Activated CD4-positive, alpha-beta T cell treated with anti-CD3 and anti-CD28 coated beads for 36 hours (primary cell): ENCODE results near the gene HMGN3. TPM values are rescaled to one million over a fixed set of nuclear protein-coding genes. Genes with fewer than 3 reads are reported as not detected.
A peak's percentile ranks its signal among the peaks of the same experiment; 100 is the strongest.
"Not testable (repeated sequence)": the region's sequence is repeated elsewhere in the genome, so short reads cannot be mapped to it uniquely, and the experiment has no call there.

Experiments
- ATAC-seq: fragments of 200-7000 bp; cut with Tn5 transposase; one replicate; pipeline ENCODE4 v1.10.0; 2021; ENCODE audit warnings: mild to moderate bottlenecking, moderate library complexity
- CTCF ChIA-PET: fragments of 350-600 bp; sonication (Branson Sonifier 250); formaldehyde crosslinking; loops from one replicate; lab custom pipeline; 2021; ENCODE audit warnings: antibody characterized with exemption; lab: Charles Lee
- POLR2A ChIA-PET: fragments of 350-600 bp; sonication (Branson Sonifier 250); formaldehyde crosslinking; loops from one replicate; lab custom pipeline; 2021; ENCODE audit warnings: antibody characterized with exemption, inconsistent platforms; lab: Charles Lee
- DNase-seq: peaks from one replicate; pipeline ENCODE4 v3.0.0-alpha.2; 2020
- H3K27ac Mint-ChIP-seq: one replicate; pipeline ENCODE4 v1.8.0; 2021; ENCODE audit warnings: mixed read lengths
- H3K27me3 Mint-ChIP-seq: one replicate; pipeline ENCODE4 v1.8.0; 2021; ENCODE audit warnings: mixed read lengths
- H3K36me3 Mint-ChIP-seq: one replicate; pipeline ENCODE4 v1.8.0; 2021; ENCODE audit warnings: low read depth, mixed read lengths
- H3K4me1 Mint-ChIP-seq: one replicate; pipeline ENCODE4 v1.8.0; 2021; ENCODE audit warnings: mixed read lengths
- H3K4me3 Mint-ChIP-seq: one replicate; pipeline ENCODE4 v1.8.0; 2021; ENCODE audit warnings: mild to moderate bottlenecking, moderate library complexity, mixed read lengths
- H3K9me3 Mint-ChIP-seq: one replicate; pipeline ENCODE4 v1.8.0; 2021; ENCODE audit warnings: low read depth, mixed read lengths
- intact Hi-C, 2 experiments: fragments of 100-400 bp; cut with DNase I in 1 of 2; cut with micrococcal nuclease in 1 of 2; formaldehyde crosslinking; loops; one replicate each; pipeline versions ENCODE4 v1.14.2 to v1.15.1; 2022 to 2024; cut with DNase I, micrococcal nuclease
- total RNA-seq, 2 experiments: library from RNA; stranded (reverse); gene quantifications; one replicate each; pipeline ENCODE4 v1.2.3, GENCODE V29; 2021

HMGN3 gene
- total RNA-seq, 2 experiments from 2014 or later = 44.6 to 48.7 TPM

DNA sequence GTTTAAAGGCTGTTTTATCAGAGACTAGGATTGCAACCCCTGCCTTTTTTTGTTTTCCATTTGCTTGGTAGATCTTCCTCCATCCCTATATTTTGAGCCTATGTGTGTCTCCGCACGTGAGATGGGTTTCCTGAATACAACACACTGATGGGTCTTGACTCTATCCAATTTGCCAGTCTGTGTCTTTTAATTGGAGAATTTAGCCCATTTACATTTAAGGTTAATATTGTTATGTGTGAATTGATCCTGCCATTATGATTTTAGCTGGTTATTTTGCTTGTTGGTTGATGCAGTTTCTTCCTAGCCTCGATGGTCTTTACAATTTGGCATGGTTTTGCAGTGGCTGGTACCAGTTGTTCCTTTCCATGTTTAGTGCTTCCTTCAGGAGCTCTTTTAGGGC is 20.6 kb upstream of the HMGN3 start:
- H3K4me3 Mint-ChIP-seq, ATAC-seq, H3K36me3 Mint-ChIP-seq, POLR2A ChIA-PET, H3K27ac Mint-ChIP-seq, intact Hi-C loops, H3K4me1 Mint-ChIP-seq, H3K27me3 Mint-ChIP-seq, CTCF ChIA-PET, DNase-seq: not testable (repeated sequence)
- peaks cover 14% of the 10 kb centered on the region for H3K9me3 Mint-ChIP-seq

DNA sequence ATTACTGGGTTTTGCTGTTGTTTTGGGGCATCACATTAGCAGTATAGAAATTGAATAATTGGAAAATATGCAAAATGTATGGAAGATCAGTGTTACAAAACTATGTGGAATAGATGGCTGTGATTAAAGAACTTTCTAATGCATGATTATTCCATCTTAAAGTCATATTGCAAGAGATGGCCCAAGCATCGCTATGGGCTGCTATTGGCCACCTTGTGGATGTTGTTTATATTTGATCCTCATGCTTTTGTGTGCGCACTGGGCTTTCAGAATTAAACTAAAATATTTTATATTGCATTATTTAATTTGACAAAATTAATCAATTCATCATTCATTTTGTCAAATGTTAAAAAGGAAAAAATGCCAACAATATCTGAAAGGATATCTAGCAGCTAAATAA is 16.1 kb upstream of the HMGN3 start:
- H3K4me3 Mint-ChIP-seq = no peak overlapping the region
- POLR2A ChIA-PET = no interaction called here
- H3K4me1 Mint-ChIP-seq = no peaks in the 10 kb centered on the region
- CTCF ChIA-PET = interaction anchor here (0.7 kb wide), 1 partner anchor 175 kb away, joined by 3 read pairs; no protein-coding TSS in a partner anchor
- H3K27ac Mint-ChIP-seq = no peak overlapping the region
- intact Hi-C loops = no loop called here
- ATAC-seq (no peak), DNase-seq (no peak)
- H3K9me3 Mint-ChIP-seq = peaks cover 2% of the 10 kb centered on the region
- H3K27me3 Mint-ChIP-seq = no peaks in the 10 kb centered on the region
- H3K36me3 Mint-ChIP-seq = no peaks in the 10 kb centered on the region

DNA sequence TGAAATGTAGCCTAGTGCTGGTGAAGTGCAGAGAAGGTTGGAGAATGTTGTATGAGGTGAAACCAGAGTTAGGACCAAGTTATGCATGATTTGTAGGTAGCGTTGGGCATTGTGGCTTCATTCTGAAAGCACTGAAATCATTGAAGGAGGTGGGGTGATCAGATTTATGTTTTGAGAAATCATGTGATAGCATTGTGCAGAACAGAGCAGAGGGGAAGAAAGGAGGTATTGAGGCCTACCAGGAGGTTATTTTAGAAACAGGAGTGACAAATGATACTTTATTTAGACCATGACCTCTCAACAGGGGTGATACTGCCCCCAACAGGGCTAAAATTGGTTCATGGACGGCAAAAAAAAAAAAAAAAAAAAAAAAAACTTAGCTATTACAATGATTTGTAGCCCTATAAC is 15.6 kb upstream of the HMGN3 start:
- CTCF ChIA-PET = no interaction called here
- no peak for ATAC-seq
- Mint-ChIP-seq H3K4me1 (no peaks in the 10 kb centered on the region), H3K27ac (no peak overlapping the region), H3K27me3 (peaks cover 3% of the 10 kb centered on the region), H3K36me3 (no peaks in the 10 kb centered on the region), H3K4me3 (no peak overlapping the region), H3K9me3 (peaks cover 2% of the 10 kb centered on the region)
- peak; percentile 12 for DNase-seq
- intact Hi-C loops = no loop called here
- POLR2A ChIA-PET = no interaction called here

DNA sequence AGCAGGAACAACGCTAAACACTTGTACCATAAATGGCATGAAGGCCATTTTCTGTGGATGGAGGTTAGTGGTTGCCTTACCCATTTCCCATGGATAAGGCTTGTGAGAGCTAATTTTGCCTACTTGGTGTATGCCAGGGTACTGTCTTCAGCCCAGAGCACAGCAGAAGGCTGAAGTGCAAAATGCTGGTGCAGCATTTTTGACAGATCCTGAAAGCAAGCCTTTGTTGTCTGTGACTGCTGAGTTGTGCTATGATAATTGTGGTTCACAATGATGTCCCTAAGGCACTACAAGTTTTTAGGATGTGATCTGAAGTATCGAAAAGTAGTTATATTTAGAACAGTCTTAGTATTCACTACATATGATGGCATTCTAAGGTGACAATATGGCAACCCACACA is 14.7 kb upstream of the HMGN3 start:
- no peak overlapping the region for H3K27ac Mint-ChIP-seq
- no peaks in the 10 kb centered on the region for H3K36me3 Mint-ChIP-seq
- POLR2A ChIA-PET = no interaction called here
- CTCF ChIA-PET = no interaction called here
- DNase-seq (no peak), ATAC-seq (no peak)
- H3K27me3 Mint-ChIP-seq = peaks cover 3% of the 10 kb centered on the region
- no peaks in the 10 kb centered on the region for H3K4me1 Mint-ChIP-seq
- no peaks in the 10 kb centered on the region for H3K9me3 Mint-ChIP-seq
- intact Hi-C loops = no loop called here
- H3K4me3 Mint-ChIP-seq = no peak overlapping the region

DNA sequence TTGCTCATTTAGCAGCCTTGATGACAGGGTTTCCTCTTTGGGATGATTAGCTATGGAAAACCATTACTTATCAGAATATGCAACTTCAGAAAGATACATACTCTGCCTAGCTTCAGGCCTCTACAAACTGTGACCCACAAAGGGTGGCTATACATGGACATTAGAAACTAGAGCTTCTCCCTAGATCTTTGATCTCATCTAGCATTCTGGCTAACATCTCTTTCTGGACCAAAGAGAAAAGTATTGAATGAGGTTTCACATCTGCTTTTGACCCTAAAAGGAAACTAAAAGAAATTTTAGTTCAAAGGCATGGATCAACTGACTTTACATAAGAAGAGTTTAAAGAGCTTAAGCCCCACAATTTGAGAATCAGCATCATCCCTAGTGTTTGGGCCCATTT is 12.4 kb upstream of the HMGN3 start:
- intact Hi-C loops = no loop called here
- no peak for ATAC-seq
- no peaks in the 10 kb centered on the region for H3K4me1 Mint-ChIP-seq
- CTCF ChIA-PET = interaction anchor here (0.7 kb wide), 1 partner anchor 11 kb away, joined by 3 read pairs; no protein-coding TSS in a partner anchor
- H3K36me3 Mint-ChIP-seq = no peaks in the 10 kb centered on the region
- peaks cover 3% of the 10 kb centered on the region for H3K27me3 Mint-ChIP-seq
- no peaks in the 10 kb centered on the region for H3K9me3 Mint-ChIP-seq
- POLR2A ChIA-PET = no interaction called here
- H3K4me3 Mint-ChIP-seq = no peak overlapping the region
- no peak for DNase-seq
- no peak overlapping the region for H3K27ac Mint-ChIP-seq

DNA sequence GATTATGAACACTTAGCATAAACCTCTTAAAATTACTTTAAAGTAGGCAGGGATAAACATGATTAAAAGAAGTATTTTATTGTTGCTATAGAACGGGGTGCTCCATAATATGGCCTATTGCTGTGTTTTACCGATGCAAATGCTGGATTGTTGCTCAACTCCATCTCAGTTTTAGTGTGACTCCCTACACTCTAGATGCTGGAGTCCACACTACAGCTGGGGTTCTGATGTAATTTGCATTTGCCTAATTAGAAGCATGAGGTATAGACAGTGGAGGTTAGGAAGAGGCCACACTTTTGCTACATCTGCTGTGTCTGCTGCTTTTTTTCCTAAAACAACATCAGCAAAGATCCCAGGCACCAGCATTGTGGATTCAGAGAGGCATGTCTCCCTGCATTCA is 6.7 kb upstream of the HMGN3 start:
- DNase-seq (no peak), ATAC-seq (no peak)
- intact Hi-C loops = no loop called here
- ChIA-PET CTCF (no interaction called here), POLR2A (no interaction called here)
- Mint-ChIP-seq H3K27me3 (peaks cover 5% of the 10 kb centered on the region), H3K4me1 (no peaks in the 10 kb centered on the region), H3K4me3 (no peak overlapping the region), H3K27ac (no peak overlapping the region), H3K36me3 (no peaks in the 10 kb centered on the region), H3K9me3 (no peaks in the 10 kb centered on the region)

DNA sequence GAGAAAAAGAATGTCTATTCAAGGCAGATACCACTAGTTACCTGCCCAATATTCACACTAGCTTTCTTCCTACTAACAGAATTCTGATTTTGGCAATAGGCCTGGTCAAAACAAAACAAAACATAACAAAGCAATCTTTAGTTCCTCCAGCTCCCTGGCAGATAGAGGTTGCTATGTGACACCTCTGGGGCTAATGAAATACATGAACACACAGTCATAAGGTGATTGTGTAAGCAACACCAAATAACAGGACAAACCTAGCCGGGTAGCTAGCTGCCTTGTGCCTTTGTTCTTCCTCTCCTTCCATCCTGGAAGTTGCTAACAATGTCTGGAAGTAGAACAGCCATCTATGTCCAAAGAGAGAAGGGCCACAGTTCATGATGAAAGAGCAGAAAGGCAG is 6.0 kb upstream of the HMGN3 start:
- ChIA-PET POLR2A (no interaction called here), CTCF (no interaction called here)
- peaks cover 5% of the 10 kb centered on the region for H3K27me3 Mint-ChIP-seq
- H3K9me3 Mint-ChIP-seq = no peaks in the 10 kb centered on the region
- no peak for DNase-seq
- H3K4me3 Mint-ChIP-seq = no peak overlapping the region
- no peak for ATAC-seq
- H3K4me1 Mint-ChIP-seq = peaks cover 2% of the 10 kb centered on the region
- H3K27ac Mint-ChIP-seq = no peak overlapping the region
- intact Hi-C loops = no loop called here
- H3K36me3 Mint-ChIP-seq = no peaks in the 10 kb centered on the region

DNA sequence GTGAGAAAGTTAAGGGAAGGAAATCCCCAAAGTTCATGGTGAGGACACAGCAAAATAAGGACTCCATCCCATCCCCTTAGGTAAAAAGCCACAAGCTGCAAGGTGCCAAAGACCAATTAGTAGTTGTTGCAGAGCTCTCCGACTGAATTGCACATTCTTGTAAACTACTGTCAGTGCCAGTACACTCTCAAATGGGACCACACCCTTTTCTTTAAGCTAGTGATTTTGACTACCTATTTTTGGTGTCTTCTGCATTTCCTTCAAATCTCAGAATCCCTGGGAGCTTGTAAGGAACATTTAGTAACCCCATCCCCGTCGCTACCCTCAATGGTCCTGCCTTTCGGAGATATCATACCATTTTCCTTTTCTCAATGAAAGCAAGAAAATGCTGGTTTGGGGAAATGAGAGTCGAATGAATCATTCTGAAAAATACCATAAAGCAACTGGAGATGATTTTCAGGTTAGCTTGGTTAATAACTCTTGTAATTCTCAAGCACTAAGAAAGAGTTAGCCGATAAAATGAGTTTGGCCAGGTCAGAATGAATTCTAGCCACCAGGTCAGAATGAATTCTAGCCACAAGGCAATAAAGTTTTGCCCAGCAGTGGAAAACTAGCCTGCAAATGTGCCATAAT is 5.2 kb upstream of the HMGN3 start:
- CTCF ChIA-PET = no interaction called here

DNA sequence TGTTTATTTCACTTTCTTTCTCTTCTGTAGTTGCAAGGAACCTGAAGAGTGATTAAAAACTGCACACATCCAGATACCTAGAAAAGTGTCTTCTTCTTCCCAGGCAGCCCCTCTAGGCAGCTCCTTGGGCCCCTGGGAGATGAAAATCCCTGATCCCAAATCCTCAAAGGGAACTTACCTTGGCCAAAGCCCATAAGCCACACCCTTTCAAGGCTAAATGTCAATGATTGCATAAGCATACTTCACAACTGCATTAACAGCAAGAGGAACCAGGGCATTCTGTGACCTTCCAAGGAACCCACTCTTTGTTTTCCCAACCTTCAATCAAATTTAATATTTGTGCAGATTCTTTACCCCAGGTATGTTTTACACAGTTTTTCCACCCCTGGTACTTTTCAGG is 4.4 kb upstream of the HMGN3 start:
- H3K27ac Mint-ChIP-seq = no peak overlapping the region
- H3K4me1 Mint-ChIP-seq = peaks cover 7% of the 10 kb centered on the region
- no peaks in the 10 kb centered on the region for H3K9me3 Mint-ChIP-seq
- H3K36me3 Mint-ChIP-seq = no peaks in the 10 kb centered on the region
- ATAC-seq (no peak), DNase-seq (no peak)
- no peak overlapping the region for H3K4me3 Mint-ChIP-seq
- ChIA-PET POLR2A (no interaction called here), CTCF (no interaction called here)
- intact Hi-C loops = loop anchor here (10.0 kb wide), 2 partner anchors 96 to 766 kb away; partner anchors contain the start of gene TTK (in 1 of the 2)
- peaks cover 2% of the 10 kb centered on the region for H3K27me3 Mint-ChIP-seq

More for the DNA sequence above, 5.2 kb upstream of the HMGN3 start:
- Mint-ChIP-seq H3K9me3 (no peaks in the 10 kb centered on the region), H3K36me3 (no peaks in the 10 kb centered on the region), H3K27ac (no peak overlapping the region), H3K4me1 (peaks cover 6% of the 10 kb centered on the region), H3K27me3 (peaks cover 2% of the 10 kb centered on the region), H3K4me3 (no peak overlapping the region)
- DNase-seq (no peak), ATAC-seq (no peak)
- POLR2A ChIA-PET = no interaction called here
- intact Hi-C loops = loop anchor here (10.0 kb wide), 2 partner anchors 95 to 765 kb away; partner anchors contain the start of gene TTK (in 1 of the 2)

DNA sequence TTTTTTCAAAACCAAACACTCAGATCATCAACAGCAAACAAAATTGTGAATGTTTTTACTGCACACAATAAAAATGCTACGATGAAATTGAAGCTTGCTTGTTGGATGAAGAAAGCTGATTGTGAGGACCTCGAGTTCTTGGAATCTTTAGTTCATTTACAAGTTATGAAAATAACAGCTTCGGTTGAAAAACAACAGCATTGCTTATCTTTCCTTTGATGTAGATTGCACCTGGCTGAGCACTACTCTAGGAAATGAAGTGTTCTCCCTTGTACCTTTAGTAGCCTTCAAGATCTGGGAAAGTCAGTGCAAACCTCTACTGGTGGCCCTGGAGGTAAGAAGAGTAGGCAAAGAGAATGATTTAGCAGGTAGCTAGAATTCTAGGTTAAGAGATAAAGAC is 2.2 kb upstream of the HMGN3 start:
- no peaks in the 10 kb centered on the region for H3K36me3 Mint-ChIP-seq
- POLR2A ChIA-PET = no interaction called here
- CTCF ChIA-PET = no interaction called here
- DNase-seq (no peak), ATAC-seq (no peak)
- H3K4me3 Mint-ChIP-seq = no peak overlapping the region
- intact Hi-C loops = loop anchor here (10.0 kb wide), 2 partner anchors 98 to 768 kb away; partner anchors contain the start of gene TTK (in 1 of the 2)
- no peaks in the 10 kb centered on the region for H3K9me3 Mint-ChIP-seq
- H3K27ac Mint-ChIP-seq = no peak overlapping the region
- peaks cover 2% of the 10 kb centered on the region for H3K27me3 Mint-ChIP-seq
- peaks cover 14% of the 10 kb centered on the region for H3K4me1 Mint-ChIP-seq

DNA sequence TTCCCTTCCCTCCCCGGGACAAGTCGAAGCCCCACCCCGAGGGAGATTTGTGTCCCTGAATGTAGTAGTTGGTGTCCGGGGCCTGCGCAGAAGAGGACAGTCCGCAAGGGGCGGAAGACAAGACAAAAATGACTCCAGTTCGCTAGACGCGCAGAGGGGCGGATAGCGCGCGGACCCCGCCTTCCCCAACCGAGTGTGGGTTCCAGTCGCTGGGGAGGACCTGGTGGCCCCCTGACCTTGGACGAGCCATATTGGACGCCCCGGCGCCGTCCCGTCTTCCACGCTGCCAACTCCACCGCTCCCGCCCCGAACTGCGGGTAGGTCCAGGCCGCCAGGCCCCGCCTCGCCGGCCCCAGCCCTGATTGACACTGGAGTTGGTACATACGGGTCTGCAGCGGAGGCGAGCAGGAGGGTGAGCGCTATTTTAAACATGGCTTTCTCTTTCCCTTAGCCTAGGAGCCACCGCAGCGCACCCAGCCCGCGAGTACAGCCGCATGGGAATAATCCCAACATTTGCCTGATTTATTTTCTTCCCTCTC is 802 bp downstream of the HMGN3 start:
- POLR2A ChIA-PET = no interaction called here

More for the DNA sequence above, 802 bp downstream of the HMGN3 start:
- intact Hi-C loops = loop anchor here (1.0 to 10.0 kb wide), 8 partner anchors 101 to 771 kb away; partner anchors contain the start of genes LCA5 (in 2 of the 2), PHIP (in 2 of the 2), IRAK1BP1 (in 1 of the 2) and TTK (in 1 of the 2)
- no peaks in the 10 kb centered on the region for H3K36me3 Mint-ChIP-seq
- H3K27me3 Mint-ChIP-seq = peaks cover 2% of the 10 kb centered on the region
- DNase-seq = peak; percentile 83
- H3K9me3 Mint-ChIP-seq = no peaks in the 10 kb centered on the region
- peak; percentile 68 for ATAC-seq
- H3K27ac Mint-ChIP-seq = peak overlapping the region; percentile 92
- CTCF ChIA-PET = interaction anchor here (1.2 kb wide), 1 partner anchor 12 kb away, joined by 3 read pairs; no protein-coding TSS in a partner anchor
- peak overlapping the region; percentile 98 for H3K4me3 Mint-ChIP-seq
- H3K4me1 Mint-ChIP-seq = peaks cover 16% of the 10 kb centered on the region
